ENCODE data around the gene ZNF804B.

GRCh38 chr7:88801046-88801445 is 41.5 kb downstream of the ZNF804B start:
- TF ChIP-seq, protein P1, sequence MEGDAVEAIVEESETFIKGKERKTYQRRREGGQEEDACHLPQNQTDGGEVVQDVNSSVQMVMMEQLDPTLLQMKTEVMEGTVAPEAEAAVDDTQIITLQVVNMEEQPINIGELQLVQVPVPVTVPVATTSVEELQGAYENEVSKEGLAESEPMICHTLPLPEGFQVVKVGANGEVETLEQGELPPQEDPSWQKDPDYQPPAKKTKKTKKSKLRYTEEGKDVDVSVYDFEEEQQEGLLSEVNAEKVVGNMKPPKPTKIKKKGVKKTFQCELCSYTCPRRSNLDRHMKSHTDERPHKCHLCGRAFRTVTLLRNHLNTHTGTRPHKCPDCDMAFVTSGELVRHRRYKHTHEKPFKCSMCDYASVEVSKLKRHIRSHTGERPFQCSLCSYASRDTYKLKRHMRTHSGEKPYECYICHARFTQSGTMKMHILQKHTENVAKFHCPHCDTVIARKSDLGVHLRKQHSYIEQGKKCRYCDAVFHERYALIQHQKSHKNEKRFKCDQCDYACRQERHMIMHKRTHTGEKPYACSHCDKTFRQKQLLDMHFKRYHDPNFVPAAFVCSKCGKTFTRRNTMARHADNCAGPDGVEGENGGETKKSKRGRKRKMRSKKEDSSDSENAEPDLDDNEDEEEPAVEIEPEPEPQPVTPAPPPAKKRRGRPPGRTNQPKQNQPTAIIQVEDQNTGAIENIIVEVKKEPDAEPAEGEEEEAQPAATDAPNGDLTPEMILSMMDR (conservative IDR thresholded peaks at IDR 0.05; ENCODE audit: low read length): no peak
- TF ChIP-seq EZH2phosphoT487 (IDR thresholded peaks at IDR 0.05; ENCODE audit: borderline replicate concordance, low read depth, low read length): no peak

Data from OCI-LY7 (cell line).